Panc1 (cell line): ENCODE data around the gene TMEM184C. TPM values are rescaled to one million over a fixed set of nuclear protein-coding genes. Genes with fewer than 3 reads are reported as not detected.

ENCODE experiments used
- ATAC-seq: fragments of 200-7000 bp; cut with Tn5 transposase; 2 replicates; pipeline ENCODE4 v1.9.1; 2020; ENCODE audit warnings: mild to moderate bottlenecking, moderate library complexity
- BruUV-seq: library from RNA; stranded (reverse); fragments of 400-500 nt; replicated peaks from 2 replicates; lab custom pipeline; 2021; lab: Mats Ljungman, UMichigan
- CTCF ChIA-PET: fragments of 300-600 bp; sonication (Branson Sonifier 250); formaldehyde crosslinking; loops from one replicate; lab custom pipeline; 2022; ENCODE audit warnings: antibody characterized with exemption; lab: Charles Lee
- POLR2A ChIA-PET: fragments of 300-600 bp; sonication (Branson Sonifier 250); formaldehyde crosslinking; loops from one replicate; lab custom pipeline; 2022; ENCODE audit warnings: antibody characterized with exemption; lab: Charles Lee
- DNase-seq: peaks from one replicate; pipeline ENCODE4 v3.0.0-alpha.2; 2010; ENCODE audit warnings: low read depth, low spot score
- H3K27ac ChIP-seq: 2 replicates; pipeline ENCODE4 v1.5.1; 2011; ENCODE audit warnings: mild to moderate bottlenecking, low read length, inconsistent platforms
- H3K27me3 ChIP-seq: fragments of 200-500 bp; sonication (Bioruptor generic); 2 replicates; pipeline ENCODE4 v1.6.0; 2014; ENCODE audit warnings: low read length, inconsistent platforms; ENCODE audit not compliant: control insufficient read depth, insufficient read depth
- H3K36me3 ChIP-seq: fragments of 200-500 bp; sonication (Bioruptor generic); 2 replicates; pipeline ENCODE4 v1.5.1; 2014; ENCODE audit warnings: inconsistent platforms, mild to moderate bottlenecking, low read length, moderate library complexity; ENCODE audit not compliant: control insufficient read depth, insufficient read depth
- H3K4me1 ChIP-seq: 2 replicates; pipeline ENCODE4 v1.5.1; 2011; ENCODE audit warnings: inconsistent platforms, mild to moderate bottlenecking, low read length, moderate library complexity; ENCODE audit not compliant: control insufficient read depth, insufficient read depth
- H3K4me3 ChIP-seq, 2 experiments: 2 replicates each; pipeline ENCODE4 v1.5.1; 2011 to 2012; ENCODE audit warnings: low read depth in 2 of 2, low read length in 2 of 2, mild to moderate bottlenecking in 2 of 2, inconsistent platforms in 1 of 2, moderate library complexity in 1 of 2
- H3K9me3 ChIP-seq: fragments of 200-500 bp; sonication (Bioruptor generic); 2 replicates; pipeline ENCODE4 v1.5.1; 2014; ENCODE audit warnings: low read depth, mild to moderate bottlenecking, inconsistent platforms, low read length, moderate library complexity; ENCODE audit not compliant: control insufficient read depth, insufficient read depth
- CTCF ChIP-seq: fragments of 450-650 bp; IDR thresholded peaks from 2 replicates; pipeline ENCODE4 v1.5.1; 2017; ENCODE audit warnings: mild to moderate bottlenecking
- POLR2AphosphoS5 ChIP-seq: IDR thresholded peaks from 2 replicates; pipeline ENCODE4 v1.6.1; 2012; ENCODE audit warnings: mild to moderate bottlenecking, low read depth, low read length, moderate library complexity
- REST ChIP-seq, 2 experiments: IDR thresholded peaks; 2 replicates each; pipeline ENCODE4 v1.6.1; 2011 to 2012; ENCODE audit warnings: low read depth in 2 of 2, control low read depth in 1 of 2, low read length in 1 of 2, mild to moderate bottlenecking in 1 of 2, moderate library complexity in 1 of 2; ENCODE audit not compliant: insufficient read depth in 1 of 2
- SIN3A ChIP-seq: IDR thresholded peaks from 2 replicates; pipeline ENCODE4 v1.6.1; 2012; ENCODE audit warnings: low read depth, mild to moderate bottlenecking, low read length, moderate library complexity, borderline replicate concordance; ENCODE audit not compliant: insufficient read depth
- TCF7L2 ChIP-seq: IDR thresholded peaks from 2 replicates; pipeline ENCODE4 v1.6.1; 2011; ENCODE audit warnings: mild to moderate bottlenecking, low read depth, low read length, inconsistent platforms
- in situ Hi-C: cut with HindIII; loops from 2 replicates; pipeline ENCODE4 v1.10.0; 2016; ENCODE audit warnings: low sequenced_read_pairs, low pct_unique_long_range_greater_than_20kb
- intact Hi-C: fragments of 100-400 bp; cut with micrococcal nuclease; formaldehyde crosslinking; loops from one replicate; pipeline ENCODE4 v1.10.0; 2022; ENCODE audit not compliant: unreplicated experiment
- total RNA-seq: library from RNA; stranded (reverse); gene quantifications from one replicate; pipeline ENCODE4 v1.2.1, GENCODE V29; 2021; ENCODE audit not compliant: unreplicated experiment

The TMEM184C gene
- total RNA-seq, 1 experiment from 2014 or later: 26.5 TPM

- Histone ChIP-seq H3K36me3 (no peaks in the 10 kb centered on the region), H3K9me3 (no peaks in the 10 kb centered on the region), H3K4me1 (no peaks in the 10 kb centered on the region), H3K27ac (no peak overlapping the region), H3K27me3 (no peaks in the 10 kb centered on the region), H3K4me3 (no peak overlapping the region)
- no peak for ATAC-seq
- no peak for TF ChIP-seq TCF7L2
- no peak for TF ChIP-seq CTCF
- no peak for TF ChIP-seq POLR2AphosphoS5
- no peak for TF ChIP-seq SIN3A
- no peak for TF ChIP-seq REST (IDR thresholded peaks at IDR 0.05; ENCODE audit: insufficient read depth in 1 of 2, low read depth in 2 of 2, low read length in 1 of 2)
- no TSS peak for BruUV-seq
- in situ Hi-C loops (no loop called here), intact Hi-C loops (no loop called here)
- ChIA-PET POLR2A (no interaction called here), CTCF (no interaction called here)
- no peak for DNase-seq
These were observed 79.7 kb downstream of the TMEM184C start for GRCh38 chr4:147696866-147697265.

GRCh38 chr4:147704846-147705245 is 87.6 kb downstream of the TMEM184C start:
- in situ Hi-C loops: no loop called here
- Histone ChIP-seq H3K4me3 (no peak overlapping the region), H3K27ac (no peak overlapping the region), H3K27me3 (no peaks in the 10 kb centered on the region), H3K9me3 (no peaks in the 10 kb centered on the region), H3K4me1 (no peaks in the 10 kb centered on the region), H3K36me3 (no peaks in the 10 kb centered on the region)
- ChIA-PET POLR2A (no interaction called here), CTCF (no interaction called here)
- ATAC-seq (no peak), DNase-seq (no peak)
- intact Hi-C loops: no loop called here
- no TSS peak for BruUV-seq
- TF ChIP-seq TCF7L2 (no peak), REST (IDR thresholded peaks at IDR 0.05; ENCODE audit: insufficient read depth in 1 of 2, low read depth in 2 of 2, low read length in 1 of 2) (no peak), POLR2AphosphoS5 (no peak)
